Measurements from ENCODE around the gene CCNJL.

GRCh38 chr5:160254706-160255105, 57.7 kb downstream of the CCNJL start:
- TF ChIP-seq EZH2 (IDR thresholded peaks at IDR 0.05; ENCODE audit: borderline replicate concordance) (no peak), CTCF (IDR thresholded peaks at IDR 0.05; ENCODE audit: poor library complexity) (no peak)

Data from hepatocyte (in vitro differentiated cells).